Left lung (tissue), 10 donors: ENCODE measurements around the gene IGFBP5. TPM values are rescaled to one million over a fixed set of nuclear protein-coding genes. Genes with fewer than 3 reads are reported as not detected.

Experiments used
- ATAC-seq: fragments of 200-7000 bp; cut with Tn5 transposase; one replicate; pipeline ENCODE4 v1.9.1; 2020; ENCODE audit warnings: moderate library complexity
- DNase-seq, 4 donors: peaks; one replicate each; pipeline ENCODE4 v3.0.0-alpha.2; 2013 to 2020
- H3K27ac ChIP-seq, 2 donors: fragments of 200-600 bp; sonication (generic) in 1 of 2; one replicate each; pipeline versions ENCODE4 v1.5.0 to v1.8.0; 2020 to 2021
- H3K27me3 ChIP-seq, 2 donors: fragments of 200-600 bp; sonication (generic) in 1 of 2; one replicate each; pipeline versions ENCODE4 v1.5.0 to v1.8.0; 2020 to 2021
- H3K36me3 ChIP-seq, 2 donors: fragments of 200-600 bp; sonication (generic) in 1 of 2; one replicate each; pipeline versions ENCODE4 v1.5.0 to v1.8.0; 2020 to 2021
- H3K4me1 ChIP-seq, 2 donors: fragments of 200-600 bp; one replicate each; pipeline ENCODE4 v1.8.0; 2021
- H3K4me3 ChIP-seq, 2 donors: fragments of 200-600 bp; sonication (generic) in 1 of 2; one replicate each; pipeline versions ENCODE4 v1.5.0 to v1.8.0; 2020 to 2021; ENCODE audit warnings: mild to moderate bottlenecking in 1 of 2
- H3K9me3 ChIP-seq, 2 donors: fragments of 200-600 bp; sonication (generic) in 1 of 2; one replicate each; pipeline versions ENCODE4 v1.5.0 to v1.8.0; 2020 to 2021
- CTCF ChIP-seq, 2 donors: fragments of 200-600 bp; sonication (generic) in 1 of 2; IDR thresholded peaks; one replicate each; pipeline versions ENCODE4 v1.5.0 to v1.8.0; 2021; ENCODE audit warnings: antibody characterized with exemption in 2 of 2
- intact Hi-C, 2 donors: fragments of 100-400 bp; cut with DNase I; formaldehyde crosslinking; loops; one replicate each; pipeline versions ENCODE4 v1.11.2 to v1.14.2; 2022
- polyA plus RNA-seq, 6 donors: library from polyadenylated mRNA; unstranded; fragments of 120-200 nt; gene quantifications; one replicate each; pipeline ENCODE4 v1.2.1, GENCODE V29; 2013; ENCODE audit not compliant: insufficient read length in 6 of 6
- total RNA-seq, 2 donors: library from RNA; stranded (reverse); fragmentation: NEBNext Ultra II Directional; extraction: Animal tissue kit (Norgen Biotek cat#: 25700); gene quantifications; one replicate each; pipeline ENCODE4 v1.2.1, GENCODE V29; 2021
- donor health status: DM: no; HTN: yes; CAD: no.
- donor health status: DM: no; HTN: no; CAD: no.

The IGFBP5 gene
- total and polyA plus RNA-seq, 8 donors, result 89.4 to 149 (median 121) TPM

- no peak for ATAC-seq
- Histone ChIP-seq H3K4me1 (peaks cover 0 to 3% of the 10 kb centered on the region in 2 donors), H3K27ac (no peak overlapping the region), H3K4me3 (no peak overlapping the region), H3K36me3 (no peaks in the 10 kb centered on the region), H3K27me3 (no peaks in the 10 kb centered on the region), H3K9me3 (no peaks in the 10 kb centered on the region)
- DNase-seq, result no peak
- no peak for TF ChIP-seq CTCF (IDR thresholded peaks at IDR 0.05)
- intact Hi-C loops, result no loop called here
Measured at GRCh38 chr2:216624251-216624650, 71.1 kb downstream of the IGFBP5 start.

- no peak overlapping the region for H3K27ac ChIP-seq
- no peak for TF ChIP-seq CTCF (IDR thresholded peaks at IDR 0.05)
- DNase-seq, result no peak
- no peaks in the 10 kb centered on the region for H3K36me3 ChIP-seq
- no peak for ATAC-seq
- H3K4me3 ChIP-seq, result no peak overlapping the region
- no peaks in the 10 kb centered on the region for H3K27me3 ChIP-seq
- H3K9me3 ChIP-seq, result no peaks in the 10 kb centered on the region
- H3K4me1 ChIP-seq, result peaks cover 0 to 4% of the 10 kb centered on the region in 2 donors
- intact Hi-C loops, result no loop called here
Measured at GRCh38 chr2:216622526-216622925, 72.8 kb downstream of the IGFBP5 start.

Other genes with a start within 250 kb of the IGFBP5 start
- gene RPL37A, start 196.7 kb downstream of the IGFBP5 start, total RNA-seq, result 1,000 to 10,000 TPM; 1,937 to 1,986 TPM
- 1,000 to 10,000 TPM; 2,720 to 3,203 (median 2,940) TPM for gene RPL37A, start 196.7 kb downstream of the IGFBP5 start, polyA plus RNA-seq
- gene IGFBP2, start 62.1 kb downstream of the IGFBP5 start, total RNA-seq, result 10 to 100 TPM; 28.2 to 48.9 TPM
- gene IGFBP2, start 62.1 kb downstream of the IGFBP5 start, polyA plus RNA-seq, result 100 to 1,000 TPM; 107 to 133 (median 116) TPM
- not detected for gene TNP1, start 164.5 kb upstream of the IGFBP5 start, total RNA-seq
- not detected for gene TNP1, start 164.5 kb upstream of the IGFBP5 start, polyA plus RNA-seq